ENCODE data around the gene ATP2A2. TPM values are rescaled to one million over a fixed set of nuclear protein-coding genes. Genes with fewer than 3 reads are reported as not detected.

Gene ATP2A2
- total RNA-seq, 1 experiment from 2014 or later: 239 TPM

- Histone ChIP-seq H3K27me3 (ENCODE audit: insufficient read depth, low read length) (no peaks in the 10 kb centered on the region), H3K9me2 (ENCODE audit: insufficient read depth) (no peaks in the 10 kb centered on the region), H3K4me3 (replicated peaks in 1 of 2; ENCODE audit: low read depth in 1 of 2, low read length in 2 of 2) (no peak overlapping the region), H4K20me1 (ENCODE audit: insufficient read depth) (no peaks in the 10 kb centered on the region), H3K79me2 (ENCODE audit: insufficient read depth, low read length) (no peaks in the 10 kb centered on the region), H3K9ac (ENCODE audit: low read length) (no peak overlapping the region), H3K27ac (ENCODE audit: low read depth, low read length) (no peak overlapping the region), H3K4me2 (ENCODE audit: low read length) (no peak overlapping the region), H3K36me3 (ENCODE audit: control insufficient read depth in 1 of 2, insufficient read depth in 2 of 2, low read length in 2 of 2) (no peaks in the 10 kb centered on the region), H3K4me1 (ENCODE audit: control insufficient read depth in 1 of 2, insufficient read depth in 2 of 2, low read length in 2 of 2) (peaks cover 15 to 22% of the 10 kb centered on the region in 2 experiments), H3K9me3 (ENCODE audit: control insufficient read depth in 1 of 2, insufficient read depth in 1 of 2, low read depth in 1 of 2, low read length in 2 of 2) (no peaks in the 10 kb centered on the region), H2AFZ (ENCODE audit: low read depth, low read length, poor library complexity, severe bottlenecking) (no peak overlapping the region)
- ATAC-seq (no peak), DNase-seq (ENCODE audit: low read depth, low spot score) (no peak)
- TF ChIP-seq JUND (IDR thresholded peaks at IDR 0.05) (no peak), TCF7L2 (IDR thresholded peaks at IDR 0.05; ENCODE audit: borderline replicate concordance, extremely low read depth, insufficient read depth, insufficient read length) (no peak), EZH2phosphoT487 (IDR thresholded peaks at IDR 0.05; ENCODE audit: borderline replicate concordance) (no peak), REST (IDR thresholded peaks at IDR 0.05; ENCODE audit: low read depth) (no peak), CEBPB (IDR thresholded peaks at IDR 0.05; ENCODE audit: low read depth) (no peak), FOSL1 (IDR thresholded peaks at IDR 0.05; ENCODE audit: low read depth) (no peak), YY1 (IDR thresholded peaks at IDR 0.05; ENCODE audit: extremely low read depth, insufficient replicate concordance, low read depth, low read length) (no peak), SIN3A (IDR thresholded peaks at IDR 0.05; ENCODE audit: low read depth) (no peak), EZH2 (IDR thresholded peaks at IDR 0.05) (no peak), ZFX (IDR thresholded peaks at IDR 0.05) (no peak), ATF3 (IDR thresholded peaks at IDR 0.05) (no peak), RAD21 (IDR thresholded peaks at IDR 0.05; ENCODE audit: low read depth) (no peak)
- intact Hi-C loops (cut with micrococcal nuclease): no loop called here
- ChIA-PET RAD21 (ENCODE audit: low non-redundant PET in 1 of 2, low total read pairs in 2 of 2, uncharacterized antibody in 2 of 2, unreplicated experiment in 2 of 2) (interaction anchor here in 1 of 2 experiments (0.6 kb wide), 1 partner anchor 145 kb away, joined by 3 read pairs; no protein-coding TSS in a partner anchor), CTCF (no interaction called here), POLR2A (interaction anchor here (0.6 kb wide), 1 partner anchor 354 kb away, joined by 3 read pairs; no protein-coding TSS in a partner anchor)
- no TSS peak for BruUV-seq (replicated peaks)
Observed at GRCh38 chr12:110243227-110243626, 37.8 kb upstream of the ATP2A2 start.
